HG03520 (cell line): ENCODE results near the gene SSR1.

ENCODE experiments used
- ATAC-seq: cut with Tn5 transposase; IDR thresholded peaks from one replicate; pipeline ENCODE4 v1.9.1; 2021; ENCODE audit warnings: mild to moderate bottlenecking, moderate library complexity; ENCODE audit not compliant: unreplicated experiment

SSR1 gene

DNA sequence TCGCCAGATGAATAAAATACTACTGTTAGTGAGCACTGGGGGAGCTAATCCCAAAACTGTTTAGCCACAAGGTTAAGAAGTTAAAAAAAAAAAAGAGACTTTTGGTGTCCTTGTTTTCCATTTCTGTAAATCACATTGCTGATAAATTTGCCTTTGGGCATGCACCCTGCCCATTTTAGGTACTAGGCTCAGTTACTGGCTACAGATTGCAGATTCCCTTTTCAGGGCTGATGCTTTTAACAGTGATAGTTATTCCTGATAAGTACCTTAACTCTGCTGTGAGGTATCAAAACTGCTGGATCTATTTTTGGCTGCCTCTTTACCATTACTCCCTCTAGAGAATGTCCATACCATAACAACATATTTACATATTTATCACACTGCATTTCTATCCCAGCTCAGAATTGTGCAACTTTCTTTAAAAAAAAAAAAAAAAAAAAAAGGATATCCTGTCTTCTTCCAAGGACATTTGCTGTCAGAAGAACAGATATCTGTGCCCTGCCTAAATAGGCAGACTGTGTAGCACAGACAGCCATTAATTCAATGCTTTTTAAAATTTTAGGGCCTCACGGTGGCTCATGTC is 94.5 kb downstream of the SSR1 start:
- no peak for ATAC-seq
